SK-N-SH (cell line): ENCODE data around the gene CEBPG. TPM values are rescaled to one million over a fixed set of nuclear protein-coding genes. Genes with fewer than 3 reads are reported as not detected.

Experiments
- CTCF ChIA-PET: fragments of 300-600, 350-600 bp; formaldehyde crosslinking; extraction: SDS; loops from one replicate; lab custom pipeline; 2021; lab: Yijun Ruan, JAX
- POLR2A ChIA-PET: fragments of 350-600 bp; sonication (Branson Sonifier 250); formaldehyde crosslinking; extraction: SDS; loops from one replicate; lab custom pipeline; 2020; ENCODE audit warnings: antibody characterized with exemption, inconsistent platforms; lab: Yijun Ruan, JAX
- DNase-seq: peaks from one replicate; pipeline ENCODE4 v3.0.0; 2012
- H2AFZ ChIP-seq: fragments of 200-600 bp; sonication (generic); 2 replicates; pipeline ENCODE4 v1.8.1; 2016; ENCODE audit warnings: antibody characterized with exemption, mild to moderate bottlenecking, low read depth
- H3F3A ChIP-seq: fragments of 200-600 bp; sonication (generic); replicated peaks from 2 replicates; pipeline ENCODE3; 2016; ENCODE audit warnings: antibody characterized with exemption, mild to moderate bottlenecking; ENCODE audit not compliant: insufficient read depth
- H3K27ac ChIP-seq, 2 experiments: fragments of 200-500 bp in 1 of 2; fragments of 200-600 bp in 1 of 2; sonication (Bioruptor generic) in 1 of 2; sonication (generic), shearing (Covaris generic) in 1 of 2; 2 replicates each; pipeline versions ENCODE4 v1.5.1 to v1.6.1; 2014 to 2016; ENCODE audit warnings: low read depth in 2 of 2, inconsistent platforms in 1 of 2, low read length in 1 of 2, mild to moderate bottlenecking in 1 of 2, mixed read lengths in 1 of 2
- H3K27me3 ChIP-seq: fragments of 200-600 bp; sonication (generic), shearing (Covaris generic); 2 replicates; pipeline ENCODE4 v1.6.1; 2016; ENCODE audit warnings: mixed run types; ENCODE audit not compliant: insufficient read depth
- H3K36me3 ChIP-seq, 2 experiments: fragments of 200-500 bp in 1 of 2; fragments of 200-600 bp in 1 of 2; sonication (Bioruptor generic) in 1 of 2; sonication (generic) in 1 of 2; replicated peaks in 1 of 2; 2 replicates each; pipeline versions ENCODE3 to v1.5.1; 2014 to 2016; ENCODE audit warnings: low read length in 1 of 2, mild to moderate bottlenecking in 1 of 2; ENCODE audit not compliant: insufficient read depth in 2 of 2, control insufficient read depth in 1 of 2
- H3K4me1 ChIP-seq, 2 experiments: fragments of 200-500 bp in 1 of 2; fragments of 200-600 bp in 1 of 2; sonication (Bioruptor generic) in 1 of 2; sonication (generic), shearing (Covaris generic) in 1 of 2; 2 replicates each; pipeline versions ENCODE4 v1.5.1 to v1.6.1; 2014 to 2016; ENCODE audit warnings: low read depth in 1 of 2, low read length in 1 of 2, mixed run types in 1 of 2; ENCODE audit not compliant: insufficient read depth in 2 of 2, control insufficient read depth in 1 of 2
- H3K4me2 ChIP-seq: fragments of 200-600 bp; sonication (generic), shearing (Covaris generic); 2 replicates; pipeline ENCODE4 v1.6.1; 2017; ENCODE audit warnings: mixed run types
- H3K4me3 ChIP-seq, 2 experiments: fragments of 200-500 bp in 1 of 2; fragments of 200-600 bp in 1 of 2; sonication (Bioruptor generic) in 1 of 2; sonication (generic), shearing (Covaris generic) in 1 of 2; 2 replicates each; pipeline versions ENCODE4 v1.5.1 to v1.8.1; 2014 to 2016; ENCODE audit warnings: low read depth in 2 of 2, inconsistent platforms in 1 of 2, low read length in 1 of 2, mild to moderate bottlenecking in 1 of 2, mixed read lengths in 1 of 2, moderate library complexity in 1 of 2
- H3K79me2 ChIP-seq: fragments of 200-600 bp; sonication (generic); 2 replicates; pipeline ENCODE4 v1.8.1; 2017; ENCODE audit warnings: mild to moderate bottlenecking; ENCODE audit not compliant: insufficient read depth
- H3K9ac ChIP-seq: fragments of 200-600 bp; sonication (generic); 2 replicates; pipeline ENCODE4 v1.6.1; 2017; ENCODE audit warnings: mixed run types
- H3K9me2 ChIP-seq: fragments of 200-600 bp; sonication (generic); 2 replicates; pipeline ENCODE4 v1.6.1; 2017; ENCODE audit warnings: mixed run types
- H3K9me3 ChIP-seq: fragments of 200-600 bp; sonication (generic); 2 replicates; pipeline ENCODE4 v1.6.1; 2017; ENCODE audit warnings: mixed run types, mild to moderate bottlenecking, moderate library complexity
- H4K20me1 ChIP-seq: fragments of 200-600 bp; sonication (generic); 2 replicates; pipeline ENCODE4 v1.6.1; 2017; ENCODE audit warnings: mild to moderate bottlenecking, mixed run types; ENCODE audit not compliant: insufficient read depth
- EZH2phosphoT487 ChIP-seq: fragments of 200-600 bp; sonication (generic); IDR thresholded peaks from 2 replicates; pipeline ENCODE4 v1.6.1; 2017; ENCODE audit warnings: low read depth, mixed run types, mild to moderate bottlenecking, antibody characterized with exemption, moderate library complexity, borderline replicate concordance
- FOSL2 ChIP-seq: IDR thresholded peaks from 2 replicates; pipeline ENCODE4 v1.4.0; 2012; ENCODE audit warnings: low read depth, mild to moderate bottlenecking, moderate library complexity, borderline replicate concordance
- FOXM1 ChIP-seq: IDR thresholded peaks from 2 replicates; pipeline ENCODE4 v1.4.0; 2012; ENCODE audit warnings: low read depth, mild to moderate bottlenecking
- JUND ChIP-seq: IDR thresholded peaks from 2 replicates; pipeline ENCODE4 v1.4.0; 2012
- MXI1 ChIP-seq: IDR thresholded peaks from 2 replicates; pipeline ENCODE4 v1.6.1; 2012; ENCODE audit warnings: mild to moderate bottlenecking, low read depth, low read length, improper control_type of control experiment
- NRF1 ChIP-seq: IDR thresholded peaks from 2 replicates; pipeline ENCODE4 v1.6.1; 2012; ENCODE audit warnings: low read depth, mild to moderate bottlenecking, low read length
- POLR2AphosphoS5 ChIP-seq: IDR thresholded peaks from 2 replicates; pipeline ENCODE4 v1.6.1; 2012; ENCODE audit warnings: low read depth, low read length
- RCOR1 ChIP-seq: fragments of 150-350 bp; IDR thresholded peaks from 2 replicates; pipeline ENCODE4 v1.6.1; 2017; ENCODE audit warnings: antibody characterized with exemption, low read length
- SIN3A ChIP-seq: IDR thresholded peaks from 2 replicates; pipeline ENCODE4 v1.6.1; 2012; ENCODE audit warnings: low read depth, mild to moderate bottlenecking, low read length, moderate library complexity, borderline replicate concordance
- TAF1 ChIP-seq: IDR thresholded peaks from 2 replicates; pipeline ENCODE4 v1.6.1; 2012; ENCODE audit warnings: low read depth, mild to moderate bottlenecking, low read length, moderate library complexity, borderline replicate concordance
- TEAD4 ChIP-seq: IDR thresholded peaks from 2 replicates; pipeline ENCODE4 v1.4.0; 2012; ENCODE audit warnings: mild to moderate bottlenecking, borderline replicate concordance; ENCODE audit not compliant: insufficient read depth
- YY1 ChIP-seq: IDR thresholded peaks from 2 replicates; pipeline ENCODE4 v1.4.0; 2012; ENCODE audit warnings: low read depth, mild to moderate bottlenecking
- WGBS: methylation state at CpG from one replicate; pipeline ENCODE4 v1.1.6; 2017; ENCODE audit warnings: low lambda C conversion rate; 5-methylcytosine and 5-hydroxymethylcytosine counted together
- polyA plus RNA-seq, 3 experiments: library from polyadenylated mRNA; depleted of rRNA; stranded (reverse); fragments of >200 nt; gene quantifications; 2 replicates each; pipeline ENCODE4 v1.2.3, GENCODE V29; 2012
- TF ChIP-seq, protein P1 (sequence below): IDR thresholded peaks from 2 replicates; pipeline ENCODE4; 2012
- TF ChIP-seq, protein P2 (sequence below): fragments of 150-350 bp; IDR thresholded peaks from 2 replicates; pipeline ENCODE4 v1.6.1; 2017; ENCODE audit warnings: antibody characterized with exemption, low read length, low read depth, borderline replicate concordance
- TF ChIP-seq, protein P3 (sequence below): IDR thresholded peaks from 2 replicates; pipeline ENCODE4 v1.4.0; 2012; ENCODE audit warnings: low read depth, borderline replicate concordance
- TF ChIP-seq, protein P4 (sequence below): IDR thresholded peaks from 2 replicates; pipeline ENCODE4 v1.4.0; 2012; ENCODE audit warnings: low read depth, borderline replicate concordance
- TF ChIP-seq, protein P5 (sequence below): IDR thresholded peaks from 2 replicates; pipeline ENCODE4 v1.4.0; 2012; ENCODE audit warnings: low read depth

The CEBPG gene
- polyA plus RNA-seq, 1 of the 3 experiments (the other 2 are of a cell fraction), result 9.1 TPM

DNA sequence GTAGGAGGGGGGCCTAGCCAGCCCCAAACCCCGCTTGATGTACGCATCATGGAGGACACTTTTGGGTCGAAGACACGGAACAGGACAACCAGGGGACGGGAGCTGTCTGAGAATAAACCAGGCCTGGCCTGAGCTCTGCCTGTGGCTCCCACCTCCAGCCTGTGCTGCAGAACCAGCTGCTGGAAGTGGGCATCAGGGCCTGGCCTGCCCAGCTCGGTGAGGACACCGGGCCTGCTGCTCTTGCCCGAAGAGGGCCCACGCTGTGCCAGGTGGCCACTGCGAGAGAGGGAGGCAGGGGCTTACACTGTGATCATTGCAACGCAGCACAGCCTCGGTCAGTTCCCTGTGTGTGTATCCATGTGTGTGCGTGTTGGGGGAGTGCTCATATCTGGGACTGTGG lies 34.6 kb downstream of the CEBPG start (continued):
- TF ChIP-seq, protein P1, sequence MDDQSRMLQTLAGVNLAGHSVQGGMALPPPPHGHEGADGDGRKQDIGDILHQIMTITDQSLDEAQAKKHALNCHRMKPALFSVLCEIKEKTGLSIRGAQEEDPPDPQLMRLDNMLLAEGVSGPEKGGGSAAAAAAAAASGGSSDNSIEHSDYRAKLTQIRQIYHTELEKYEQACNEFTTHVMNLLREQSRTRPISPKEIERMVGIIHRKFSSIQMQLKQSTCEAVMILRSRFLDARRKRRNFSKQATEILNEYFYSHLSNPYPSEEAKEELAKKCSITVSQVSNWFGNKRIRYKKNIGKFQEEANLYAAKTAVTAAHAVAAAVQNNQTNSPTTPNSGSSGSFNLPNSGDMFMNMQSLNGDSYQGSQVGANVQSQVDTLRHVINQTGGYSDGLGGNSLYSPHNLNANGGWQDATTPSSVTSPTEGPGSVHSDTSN, result no peak
- TF ChIP-seq, protein P2, sequence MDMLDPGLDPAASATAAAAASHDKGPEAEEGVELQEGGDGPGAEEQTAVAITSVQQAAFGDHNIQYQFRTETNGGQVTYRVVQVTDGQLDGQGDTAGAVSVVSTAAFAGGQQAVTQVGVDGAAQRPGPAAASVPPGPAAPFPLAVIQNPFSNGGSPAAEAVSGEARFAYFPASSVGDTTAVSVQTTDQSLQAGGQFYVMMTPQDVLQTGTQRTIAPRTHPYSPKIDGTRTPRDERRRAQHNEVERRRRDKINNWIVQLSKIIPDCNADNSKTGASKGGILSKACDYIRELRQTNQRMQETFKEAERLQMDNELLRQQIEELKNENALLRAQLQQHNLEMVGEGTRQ, result no peak
- TF ChIP-seq, protein P3, sequence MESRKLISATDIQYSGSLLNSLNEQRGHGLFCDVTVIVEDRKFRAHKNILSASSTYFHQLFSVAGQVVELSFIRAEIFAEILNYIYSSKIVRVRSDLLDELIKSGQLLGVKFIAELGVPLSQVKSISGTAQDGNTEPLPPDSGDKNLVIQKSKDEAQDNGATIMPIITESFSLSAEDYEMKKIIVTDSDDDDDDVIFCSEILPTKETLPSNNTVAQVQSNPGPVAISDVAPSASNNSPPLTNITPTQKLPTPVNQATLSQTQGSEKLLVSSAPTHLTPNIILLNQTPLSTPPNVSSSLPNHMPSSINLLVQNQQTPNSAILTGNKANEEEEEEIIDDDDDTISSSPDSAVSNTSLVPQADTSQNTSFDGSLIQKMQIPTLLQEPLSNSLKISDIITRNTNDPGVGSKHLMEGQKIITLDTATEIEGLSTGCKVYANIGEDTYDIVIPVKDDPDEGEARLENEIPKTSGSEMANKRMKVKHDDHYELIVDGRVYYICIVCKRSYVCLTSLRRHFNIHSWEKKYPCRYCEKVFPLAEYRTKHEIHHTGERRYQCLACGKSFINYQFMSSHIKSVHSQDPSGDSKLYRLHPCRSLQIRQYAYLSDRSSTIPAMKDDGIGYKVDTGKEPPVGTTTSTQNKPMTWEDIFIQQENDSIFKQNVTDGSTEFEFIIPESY, result no peak

DNA sequence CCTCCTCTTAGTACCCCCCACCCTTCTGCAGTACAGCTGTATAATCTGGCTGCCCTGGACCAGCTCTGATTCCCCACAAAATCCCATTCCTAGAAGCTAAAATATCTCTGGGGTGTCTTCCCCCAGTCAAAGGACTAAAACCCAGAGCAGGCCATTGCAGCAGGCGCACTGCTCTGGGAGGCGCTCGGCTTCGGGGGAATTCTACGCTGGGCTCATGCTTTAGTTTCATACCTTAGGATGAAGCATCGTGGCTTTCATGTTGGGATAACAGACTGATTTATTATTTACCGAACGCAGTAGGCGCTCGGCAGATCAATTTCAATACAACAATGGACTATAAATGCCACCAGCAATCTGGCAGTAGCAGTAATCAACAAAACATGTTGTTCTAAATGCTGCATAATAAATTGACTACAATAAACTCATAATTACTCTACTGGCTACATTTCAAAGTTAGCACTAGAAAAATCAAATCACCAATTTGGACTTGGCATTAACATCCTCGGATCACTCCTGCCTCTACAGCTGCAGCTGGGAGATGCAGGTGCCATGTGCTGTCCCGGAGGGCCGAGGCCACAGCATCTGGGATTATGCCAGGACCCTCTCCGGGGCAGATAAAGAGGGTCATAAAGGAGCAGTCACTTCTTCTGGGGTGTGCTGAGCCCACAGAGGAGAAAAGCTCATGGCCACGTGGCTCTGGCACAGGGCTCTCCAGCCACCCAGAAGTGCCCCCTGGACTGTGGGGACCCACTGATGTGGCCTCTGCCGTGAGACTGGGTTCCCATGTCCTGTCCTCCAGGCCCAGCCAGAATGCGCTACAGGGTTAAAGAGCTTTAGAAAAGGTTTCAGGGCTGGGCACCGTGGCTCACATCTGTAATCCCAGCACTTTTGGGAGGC lies 35.3 kb downstream of the CEBPG start:
- Histone ChIP-seq H3K4me3 (no peak overlapping the region), H3K4me2 (no peak overlapping the region), H3K9me2 (no peaks in the 10 kb centered on the region)
- TF ChIP-seq, protein P4, sequence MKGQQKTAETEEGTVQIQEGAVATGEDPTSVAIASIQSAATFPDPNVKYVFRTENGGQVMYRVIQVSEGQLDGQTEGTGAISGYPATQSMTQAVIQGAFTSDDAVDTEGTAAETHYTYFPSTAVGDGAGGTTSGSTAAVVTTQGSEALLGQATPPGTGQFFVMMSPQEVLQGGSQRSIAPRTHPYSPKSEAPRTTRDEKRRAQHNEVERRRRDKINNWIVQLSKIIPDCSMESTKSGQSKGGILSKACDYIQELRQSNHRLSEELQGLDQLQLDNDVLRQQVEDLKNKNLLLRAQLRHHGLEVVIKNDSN, result no peak
- TF ChIP-seq RCOR1 (no peak), TEAD4 (no peak), EZH2phosphoT487 (no peak), FOXM1 (no peak), NRF1 (no peak), FOSL2 (no peak), SIN3A (no peak), JUND (no peak), TAF1 (no peak), MXI1 (no peak), POLR2AphosphoS5 (no peak), YY1 (no peak)
- TF ChIP-seq, protein P2, result no peak
- TF ChIP-seq, protein P5, sequence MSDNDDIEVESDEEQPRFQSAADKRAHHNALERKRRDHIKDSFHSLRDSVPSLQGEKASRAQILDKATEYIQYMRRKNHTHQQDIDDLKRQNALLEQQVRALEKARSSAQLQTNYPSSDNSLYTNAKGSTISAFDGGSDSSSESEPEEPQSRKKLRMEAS, result no peak
- TF ChIP-seq, protein P1, result no peak
- TF ChIP-seq, all 33 proteins: peak for 0
- Histone ChIP-seq H3K9me3 (no peaks in the 10 kb centered on the region), H3K27me3 (no peaks in the 10 kb centered on the region), H3K79me2 (no peaks in the 10 kb centered on the region), H4K20me1 (no peaks in the 10 kb centered on the region), H2AFZ (no peak overlapping the region), H3K4me1 (peaks cover 0 to 37% of the 10 kb centered on the region in 2 experiments; a peak in 1 of 4 replicates), H3F3A (no peaks in the 10 kb centered on the region), H3K27ac (no peak overlapping the region), H3K36me3 (no peaks in the 10 kb centered on the region), H3K9ac (no peak overlapping the region)
- WGBS, result 78% methylated on average over 15 of the region's 18 CpGs
- POLR2A ChIA-PET, result no interaction called here
- CTCF ChIA-PET, result interaction anchor here (0.6 to 22.5 kb wide), 14 partner anchors 10 to 369 kb away, joined by 3 to 511 read pairs (median 8); partner anchors contain the start of gene CEBPA
- DNase-seq, result peak; percentile 45
